PC-9 (cell line): ENCODE results near the gene FAM3C.

Experiments
- CTCF ChIP-seq: fragments of 200-600 bp; sonication (generic); conservative IDR thresholded peaks from 2 replicates; pipeline ENCODE4 v1.6.1; 2017; ENCODE audit warnings: mixed run types, antibody characterized with exemption, mild to moderate bottlenecking, moderate library complexity
- EZH2 ChIP-seq: fragments of 200-600 bp; sonication (generic); IDR thresholded peaks from 2 replicates; pipeline ENCODE4 v1.8.0; 2017; ENCODE audit warnings: antibody characterized with exemption, low read depth

- TF ChIP-seq EZH2 (no peak), CTCF (no peak)
Measured at GRCh38 chr7:121401896-121402295, 5.8 kb upstream of the FAM3C start.
